Endodermal cell (in vitro differentiated cells): ENCODE measurements around the gene DDAH1. TPM values are rescaled to one million over a fixed set of nuclear protein-coding genes. Genes with fewer than 3 reads are reported as not detected.

ENCODE experiments used
- DNase-seq: peaks from one replicate; pipeline ENCODE4 v3.0.0-alpha.2; 2017
- H3K27ac ChIP-seq: 2 replicates; pipeline ENCODE4 v1.5.1; 2013; ENCODE audit warnings: mild to moderate bottlenecking, low read depth, low read length, moderate library complexity
- H3K27me3 ChIP-seq: 2 replicates; pipeline ENCODE4 v1.6.1; 2013; ENCODE audit warnings: mild to moderate bottlenecking, low read length, moderate library complexity; ENCODE audit not compliant: insufficient read depth, control insufficient read depth, poor library complexity, severe bottlenecking
- H3K36me3 ChIP-seq: 2 replicates; pipeline ENCODE4 v1.7.0; 2013; ENCODE audit warnings: mild to moderate bottlenecking, low read length, moderate library complexity; ENCODE audit not compliant: control insufficient read depth, insufficient read depth
- H3K4me1 ChIP-seq: one replicate; pipeline ENCODE4 v1.7.0; 2013; ENCODE audit warnings: low read length; ENCODE audit not compliant: control insufficient read depth, insufficient read depth
- H3K4me3 ChIP-seq: 2 replicates; pipeline ENCODE4 v1.5.1; 2013; ENCODE audit warnings: mild to moderate bottlenecking, low read length, moderate library complexity
- H3K9ac ChIP-seq: 2 replicates; pipeline ENCODE4 v1.6.1; 2013; ENCODE audit warnings: mild to moderate bottlenecking, low read length, moderate library complexity; ENCODE audit not compliant: poor library complexity, severe bottlenecking; ENCODE audit errors: extremely low read depth
- H3K9me3 ChIP-seq: 2 replicates; pipeline ENCODE4 v1.6.1; 2013; ENCODE audit warnings: mild to moderate bottlenecking, low read length, moderate library complexity; ENCODE audit not compliant: control insufficient read depth
- H3K27ac Mint-ChIP-seq: 2 replicates; pipeline ENCODE4 v1.8.0; 2020; ENCODE audit warnings: mixed read lengths
- H3K27me3 Mint-ChIP-seq: 2 replicates; pipeline ENCODE4 v1.8.0; 2021; ENCODE audit warnings: mild to moderate bottlenecking, mixed read lengths; ENCODE audit not compliant: insufficient read depth
- H3K36me3 Mint-ChIP-seq: 2 replicates; pipeline ENCODE4 v1.8.0; 2020; ENCODE audit warnings: low read depth, mixed read lengths
- H3K4me1 Mint-ChIP-seq: 2 replicates; pipeline ENCODE4 v1.8.0; 2020; ENCODE audit warnings: mixed read lengths
- H3K4me3 Mint-ChIP-seq: 2 replicates; pipeline ENCODE4 v1.8.0; 2020; ENCODE audit warnings: mild to moderate bottlenecking, moderate library complexity, mixed read lengths
- H3K9me3 Mint-ChIP-seq: 2 replicates; pipeline ENCODE4 v1.8.0; 2020; ENCODE audit warnings: mild to moderate bottlenecking, mixed read lengths
- WGBS, 2 experiments: methylation state at CpG; one replicate each; pipeline versions ENCODE4 v1.1.5 to v1.1.7; 2013; ENCODE audit warnings: missing lambda C conversion rate in 2 of 2, mixed read lengths in 1 of 2; ENCODE audit not compliant: insufficient coverage in 1 of 2, insufficient read length in 1 of 2; 5-methylcytosine and 5-hydroxymethylcytosine counted together
- total RNA-seq, 2 donors: library from RNA; stranded (reverse); fragmentation: NEBNext Ultra II Directional in 1 of 2; extraction: Animal tissue kit (Norgen Biotek cat#: 25700) in 1 of 2; gene quantifications; 2 replicates in 1 of 2; 3 replicates in 1 of 2; pipeline ENCODE4 v1.2.1, GENCODE V29; 2021
- TF ChIP-seq, protein P1 (sequence below): fragments of 200-600 bp; sonication (generic); conservative IDR thresholded peaks from 2 replicates; pipeline ENCODE4 v1.5.0; 2021; ENCODE audit warnings: antibody characterized with exemption, mild to moderate bottlenecking

Gene DDAH1
- total RNA-seq, 2 donors from 2014 or later: 16.3 to 22.8 TPM

GRCh38 chr1:85268801-85269585 is 196.0 kb downstream of the DDAH1 start:
- TF ChIP-seq, protein P1, sequence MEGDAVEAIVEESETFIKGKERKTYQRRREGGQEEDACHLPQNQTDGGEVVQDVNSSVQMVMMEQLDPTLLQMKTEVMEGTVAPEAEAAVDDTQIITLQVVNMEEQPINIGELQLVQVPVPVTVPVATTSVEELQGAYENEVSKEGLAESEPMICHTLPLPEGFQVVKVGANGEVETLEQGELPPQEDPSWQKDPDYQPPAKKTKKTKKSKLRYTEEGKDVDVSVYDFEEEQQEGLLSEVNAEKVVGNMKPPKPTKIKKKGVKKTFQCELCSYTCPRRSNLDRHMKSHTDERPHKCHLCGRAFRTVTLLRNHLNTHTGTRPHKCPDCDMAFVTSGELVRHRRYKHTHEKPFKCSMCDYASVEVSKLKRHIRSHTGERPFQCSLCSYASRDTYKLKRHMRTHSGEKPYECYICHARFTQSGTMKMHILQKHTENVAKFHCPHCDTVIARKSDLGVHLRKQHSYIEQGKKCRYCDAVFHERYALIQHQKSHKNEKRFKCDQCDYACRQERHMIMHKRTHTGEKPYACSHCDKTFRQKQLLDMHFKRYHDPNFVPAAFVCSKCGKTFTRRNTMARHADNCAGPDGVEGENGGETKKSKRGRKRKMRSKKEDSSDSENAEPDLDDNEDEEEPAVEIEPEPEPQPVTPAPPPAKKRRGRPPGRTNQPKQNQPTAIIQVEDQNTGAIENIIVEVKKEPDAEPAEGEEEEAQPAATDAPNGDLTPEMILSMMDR: no peak
- H3K4me3 ChIP-seq: no peak overlapping the region
- peaks cover 55% of the 10 kb centered on the region for H3K36me3 Mint-ChIP-seq
- WGBS, 2 experiments: 92 to 94% methylated on average over 5 of the region's 5 CpGs
- H3K9me3 Mint-ChIP-seq: peaks cover 4% of the 10 kb centered on the region
- DNase-seq: no peak
- H3K27me3 ChIP-seq: no peaks in the 10 kb centered on the region
- H3K9me3 ChIP-seq: no peaks in the 10 kb centered on the region
- no peaks in the 10 kb centered on the region for H3K4me1 Mint-ChIP-seq
- H3K27ac ChIP-seq: no peak overlapping the region
- H3K4me1 ChIP-seq: no peaks in the 10 kb centered on the region
- H3K27ac Mint-ChIP-seq: no peak overlapping the region
- no peaks in the 10 kb centered on the region for H3K27me3 Mint-ChIP-seq
- peaks cover 71% of the 10 kb centered on the region for H3K36me3 ChIP-seq
- H3K9ac ChIP-seq: no peak overlapping the region
- no peak overlapping the region for H3K4me3 Mint-ChIP-seq

Other genes starting within 250 kb of the DDAH1 start
- gene C1orf52, start 205.5 kb downstream of the DDAH1 start, total RNA-seq: 10 to 100 TPM; 41.0 to 42.9 TPM
- gene BCL10, start 188.5 kb downstream of the DDAH1 start, total RNA-seq: 10 to 100 TPM; 21.3 to 22.6 TPM
- 10 to 100 TPM; 49.5 to 53.1 TPM for gene CCN1, start 115.6 kb upstream of the DDAH1 start, total RNA-seq
- 10 to 100 TPM; 11.3 to 12.4 TPM for gene ZNHIT6, start 243.3 kb upstream of the DDAH1 start, total RNA-seq